NCI-H2171 (cell line): ENCODE data around the gene PSTPIP2.
"Not testable (repeated sequence)": the region's sequence is repeated elsewhere in the genome, so short reads cannot be mapped to it uniquely, and the experiment has no call there.

Source experiments
- DNase-seq: peaks from one replicate; lab custom pipeline; 2025; lab: John Stamatoyannopoulos, UW

PSTPIP2 gene, protein sequence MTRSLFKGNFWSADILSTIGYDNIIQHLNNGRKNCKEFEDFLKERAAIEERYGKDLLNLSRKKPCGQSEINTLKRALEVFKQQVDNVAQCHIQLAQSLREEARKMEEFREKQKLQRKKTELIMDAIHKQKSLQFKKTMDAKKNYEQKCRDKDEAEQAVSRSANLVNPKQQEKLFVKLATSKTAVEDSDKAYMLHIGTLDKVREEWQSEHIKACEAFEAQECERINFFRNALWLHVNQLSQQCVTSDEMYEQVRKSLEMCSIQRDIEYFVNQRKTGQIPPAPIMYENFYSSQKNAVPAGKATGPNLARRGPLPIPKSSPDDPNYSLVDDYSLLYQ

DNA sequence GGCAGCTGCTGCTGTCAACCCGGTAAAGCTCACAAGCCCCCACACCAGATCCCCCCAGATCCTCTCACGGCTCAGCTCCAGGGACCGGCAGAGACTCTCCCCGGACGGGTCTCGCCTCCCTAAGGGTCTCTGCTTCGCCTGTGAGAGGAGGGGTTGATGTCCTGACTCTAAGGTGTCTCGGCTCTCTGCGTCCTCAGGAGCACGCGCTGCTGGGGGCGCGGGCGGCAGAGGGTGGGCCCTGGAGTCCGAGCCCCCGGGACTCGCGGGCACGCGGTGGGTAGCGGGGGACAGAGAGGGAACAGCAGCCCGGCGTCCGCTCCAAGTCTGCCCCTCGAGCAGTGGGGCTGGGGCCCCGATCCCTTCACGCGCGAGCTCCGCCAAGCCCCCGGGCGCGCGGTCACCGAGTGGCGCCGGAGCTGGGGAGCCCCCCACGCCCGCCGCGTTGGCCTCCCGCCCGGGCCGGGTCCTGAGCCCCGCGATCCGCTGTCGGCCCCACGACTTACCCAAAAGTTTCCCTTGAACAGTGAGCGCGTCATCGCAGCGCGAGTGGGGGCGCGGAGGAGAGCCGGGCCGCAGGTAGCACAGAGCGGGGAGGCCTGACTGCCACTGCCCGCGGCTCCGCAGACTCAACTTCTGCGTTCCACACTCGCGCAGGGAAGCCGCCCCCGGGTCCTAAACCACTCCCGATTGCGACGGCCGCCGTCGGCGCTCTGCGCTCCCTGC, at the start of gene PSTPIP2:
PSTPIP2 (minus strand) TSS at position 608 of the 723 bp plus-strand sequence; CDS start at position 536, 72 bp downstream.
- peak; percentile 27 for DNase-seq

DNA sequence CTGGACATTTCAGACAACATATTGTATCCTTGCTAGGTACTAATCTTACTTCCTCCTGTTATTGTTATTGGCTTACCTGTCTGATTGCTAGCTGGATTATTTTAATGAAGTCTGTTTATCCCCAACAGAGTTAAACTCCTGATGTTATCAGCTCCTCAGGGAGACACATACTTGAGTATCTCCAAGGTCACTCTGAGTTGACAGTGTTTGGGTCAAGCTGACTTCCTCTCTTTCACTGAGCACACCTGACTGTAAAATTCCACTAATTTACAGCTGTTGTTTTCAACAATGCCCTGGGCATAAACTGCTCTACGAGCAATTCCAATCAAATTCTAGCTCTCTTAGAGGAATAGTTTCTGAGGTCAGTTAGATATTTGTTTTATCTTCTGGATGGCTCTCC, 41.7 kb upstream of the PSTPIP2 start:
- no peak for DNase-seq

DNA sequence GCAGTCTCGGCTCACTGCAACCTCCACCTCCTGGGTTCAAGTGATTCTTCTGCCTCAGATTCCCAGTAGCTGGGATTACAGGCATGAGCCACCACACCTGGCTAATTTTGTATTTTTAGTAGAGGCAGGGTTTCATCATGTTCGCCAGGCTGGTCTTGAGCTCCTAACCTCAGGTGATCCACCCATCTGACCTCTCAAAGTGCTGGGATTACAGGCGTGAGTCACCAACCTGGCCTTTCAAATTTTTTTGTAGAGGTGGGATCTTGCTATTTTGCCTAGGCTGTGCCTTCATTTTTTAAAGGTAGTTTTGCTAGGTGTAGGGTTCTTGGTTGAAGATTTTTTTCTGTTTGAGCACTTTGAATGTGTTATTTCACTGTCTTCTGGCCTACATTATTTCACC, 38.3 kb upstream of the PSTPIP2 start:
- no peak for DNase-seq

DNA sequence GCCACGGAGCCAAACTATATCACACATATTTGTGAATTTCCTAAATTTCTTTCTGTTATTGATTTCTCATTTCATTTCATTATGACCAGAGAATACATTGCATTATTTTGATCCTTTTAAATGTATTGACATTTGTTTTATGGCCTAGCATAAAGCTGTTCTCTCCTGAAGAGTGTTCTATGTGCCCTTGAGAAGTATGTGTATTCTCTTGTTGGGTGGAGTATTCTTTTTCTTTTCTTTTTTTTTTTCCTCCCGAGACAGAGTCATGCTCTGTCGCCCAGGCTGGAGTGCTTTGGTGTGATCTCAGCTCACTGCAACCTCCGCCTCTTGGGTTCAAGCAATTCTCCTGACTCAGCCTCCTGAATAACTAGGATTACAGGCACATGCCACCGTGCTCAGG, 37.3 kb upstream of the PSTPIP2 start:
- no peak for DNase-seq

DNA sequence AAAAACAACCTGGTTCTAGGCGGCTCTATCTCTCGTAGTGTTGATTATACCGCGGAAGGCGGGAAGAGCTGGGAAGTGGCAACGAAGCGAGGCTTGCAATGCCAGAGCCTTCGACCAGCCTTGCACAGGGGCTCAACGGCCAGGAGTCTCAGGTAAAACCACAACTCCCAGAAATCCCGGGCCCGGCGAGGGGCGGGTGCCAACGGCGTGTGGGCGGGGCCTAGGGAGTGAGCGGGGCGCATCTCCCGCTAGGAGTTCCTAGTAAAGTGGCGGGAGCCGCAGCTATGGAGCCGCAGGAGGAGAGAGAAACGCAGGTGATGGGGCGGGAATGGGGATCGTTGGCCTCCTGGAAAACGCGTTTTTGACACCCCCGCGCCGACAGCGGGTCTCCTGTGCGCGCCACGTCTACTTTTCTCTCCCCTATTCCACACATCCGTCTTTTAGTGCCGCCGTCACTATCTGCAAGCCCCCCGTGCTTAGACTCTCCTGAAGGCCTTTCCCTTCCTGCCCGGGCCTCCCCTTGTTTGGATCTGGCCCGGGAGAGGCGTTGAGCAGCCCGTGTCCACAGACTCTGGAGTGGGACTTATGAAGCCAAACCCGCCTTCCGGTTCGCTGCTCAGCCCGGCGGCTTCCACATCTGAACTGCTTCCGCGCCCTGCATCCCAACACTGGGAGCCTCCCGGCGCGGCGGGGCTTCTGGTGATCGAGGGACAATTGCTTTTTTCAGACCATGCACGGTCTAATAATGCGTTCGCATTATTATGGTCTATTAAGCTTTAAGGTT, 32.3 kb upstream of the PSTPIP2 start, which contains the start of gene HAUS1:
HAUS1 (plus strand) TSS at position 258 of the 784 bp plus-strand sequence; CDS start at position 285, 27 bp downstream.
- peak; percentile 91 for DNase-seq

DNA sequence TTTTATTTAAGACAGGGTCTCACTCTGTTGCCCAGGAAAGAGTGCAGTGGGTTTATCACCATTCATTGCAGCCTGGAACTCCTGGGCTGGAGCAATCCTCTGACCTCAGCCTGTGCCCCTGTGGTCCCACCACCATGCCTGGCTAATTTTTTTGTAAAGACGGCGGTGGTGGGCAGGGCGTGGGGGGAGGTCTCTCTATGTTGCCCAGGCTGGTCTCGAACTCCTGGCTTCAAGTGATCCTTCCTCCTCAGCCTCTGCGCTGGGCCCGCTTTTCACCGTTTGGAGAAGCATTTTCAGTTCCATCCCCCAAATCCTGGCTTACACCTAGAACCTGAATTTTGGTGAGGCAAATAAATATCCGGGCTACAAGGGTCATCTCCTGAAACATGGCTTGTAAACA, 27.4 kb upstream of the PSTPIP2 start:
- no peak for DNase-seq

DNA sequence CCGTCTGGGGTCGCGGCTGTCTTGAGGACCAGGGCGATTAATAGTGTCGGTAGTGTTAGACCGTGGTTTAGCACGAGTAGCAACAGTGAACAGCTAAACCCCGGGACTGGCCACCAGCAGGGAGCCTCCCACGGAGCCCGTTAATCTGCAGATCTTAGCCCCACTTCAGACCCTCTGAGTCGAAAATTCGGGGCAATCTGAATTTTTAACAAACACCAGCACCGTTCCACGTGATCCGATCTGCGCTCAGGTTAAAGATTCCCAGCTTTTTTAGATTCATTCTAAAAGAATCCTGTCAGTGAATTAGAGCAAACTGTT, 26.5 kb upstream of the PSTPIP2 start:
- no peak for DNase-seq

DNA sequence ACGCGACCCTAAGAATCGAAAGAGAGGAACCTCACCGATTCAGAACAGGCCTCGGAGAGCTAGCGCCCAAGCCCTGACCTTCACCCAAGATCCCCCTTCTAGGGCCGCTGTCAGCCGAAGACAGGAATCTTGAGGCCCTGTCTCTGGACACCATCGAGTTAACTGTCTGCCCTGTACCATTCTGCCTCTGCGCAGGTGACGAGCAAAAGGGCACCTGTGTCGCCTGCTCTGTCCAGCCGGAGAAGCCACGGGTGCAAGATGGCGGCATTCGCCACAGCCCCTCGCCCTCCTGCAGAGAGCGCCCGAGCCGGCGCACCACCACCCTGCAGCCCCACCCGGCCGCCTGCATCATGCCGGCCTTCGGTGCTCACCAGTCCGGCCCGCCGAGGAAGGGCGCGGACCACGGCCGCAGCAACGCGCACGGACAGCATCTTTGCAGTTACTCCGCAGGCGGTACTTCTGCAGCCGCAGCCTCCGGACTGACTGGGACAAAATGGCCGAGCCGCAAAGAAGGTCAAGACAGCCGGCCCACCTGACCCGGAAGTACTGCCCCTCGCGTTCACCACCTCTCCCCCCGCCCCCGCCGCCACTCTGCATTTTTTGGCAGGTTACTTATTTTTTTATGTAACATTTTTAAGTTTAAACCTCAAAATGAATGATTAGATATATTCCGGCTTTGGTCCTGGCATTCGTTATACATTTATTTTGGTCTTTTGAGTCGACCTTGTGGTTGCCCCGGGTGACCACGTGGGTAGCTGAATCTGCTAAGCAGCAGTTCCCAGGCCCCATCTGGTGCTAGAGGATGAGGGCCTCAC, 25.9 kb upstream of the PSTPIP2 start, which contains the start of gene ATP5F1A:
ATP5F1A (minus strand) TSS at position 496 of the 815 bp plus-strand sequence; CDS start at position 431, 65 bp downstream.
- DNase-seq, result peak; percentile 72

DNA sequence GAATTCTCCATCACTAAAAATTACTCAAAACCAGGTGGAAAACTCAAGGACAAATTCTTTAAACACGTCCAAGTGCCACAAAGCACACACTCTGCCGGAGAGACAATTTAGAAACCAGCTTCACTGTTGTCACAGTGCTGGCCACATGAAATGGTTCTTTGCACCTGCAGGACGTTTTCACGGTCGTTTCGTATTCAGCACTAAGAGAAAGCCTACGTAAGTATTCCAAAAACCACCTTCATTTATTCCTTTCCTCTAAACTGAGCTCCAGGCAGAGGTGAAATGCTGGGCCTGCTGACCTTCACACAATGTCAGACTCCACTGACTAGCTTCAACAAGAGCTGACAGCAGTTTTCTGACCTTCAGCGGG, 25.4 kb upstream of the PSTPIP2 start:
- DNase-seq, result no peak

DNA sequence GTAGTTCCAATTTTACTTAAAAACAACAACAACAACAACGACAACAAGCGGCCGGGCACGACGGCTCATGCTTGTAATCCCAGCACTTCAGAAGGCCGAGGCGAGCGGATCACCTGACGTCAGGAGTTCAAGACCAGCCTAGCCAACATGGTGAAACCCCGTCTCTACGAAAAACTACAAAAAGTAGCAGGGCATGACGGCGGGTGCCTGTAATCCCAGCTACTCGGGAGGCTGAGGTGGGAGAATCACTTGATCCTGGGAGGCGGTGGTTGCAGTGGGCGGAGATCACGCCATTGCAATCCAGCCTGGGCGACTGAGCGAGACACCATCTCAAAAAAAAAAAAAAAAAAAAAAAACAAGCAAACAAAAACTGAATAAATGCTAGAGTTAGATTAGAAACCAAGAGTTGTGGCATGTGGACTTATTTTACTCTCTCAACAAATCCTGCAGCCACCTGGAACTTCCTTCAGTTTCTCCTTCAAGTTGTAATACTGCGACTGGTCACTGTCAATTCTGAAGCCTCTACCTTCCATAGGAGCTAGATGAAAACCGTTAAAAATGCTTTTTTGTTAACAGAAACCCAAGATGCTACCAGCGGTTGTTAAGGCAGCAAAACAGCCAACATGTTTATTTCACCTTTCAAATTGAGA, 24.7 kb upstream of the PSTPIP2 start:
- DNase-seq, result no peak

DNA sequence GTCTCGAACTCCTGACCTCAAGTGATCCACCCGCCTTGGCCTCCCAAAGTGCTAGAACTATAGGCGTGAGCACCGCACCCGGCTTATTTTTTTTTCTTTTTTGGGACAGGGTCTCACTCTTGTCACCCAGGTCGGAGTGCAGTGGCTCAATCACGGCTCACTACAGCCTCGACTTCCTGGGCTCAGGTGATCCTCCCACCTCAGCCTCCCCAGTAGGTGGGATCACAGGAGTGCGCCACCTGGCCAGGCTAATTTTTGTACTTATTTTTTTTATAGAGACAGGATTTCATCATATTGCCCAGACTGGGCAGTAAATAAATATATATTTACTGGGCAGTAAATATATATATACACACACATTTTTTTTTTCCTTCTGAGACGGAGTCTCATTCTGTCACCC, 23.5 kb upstream of the PSTPIP2 start:
- DNase-seq, result no peak

DNA sequence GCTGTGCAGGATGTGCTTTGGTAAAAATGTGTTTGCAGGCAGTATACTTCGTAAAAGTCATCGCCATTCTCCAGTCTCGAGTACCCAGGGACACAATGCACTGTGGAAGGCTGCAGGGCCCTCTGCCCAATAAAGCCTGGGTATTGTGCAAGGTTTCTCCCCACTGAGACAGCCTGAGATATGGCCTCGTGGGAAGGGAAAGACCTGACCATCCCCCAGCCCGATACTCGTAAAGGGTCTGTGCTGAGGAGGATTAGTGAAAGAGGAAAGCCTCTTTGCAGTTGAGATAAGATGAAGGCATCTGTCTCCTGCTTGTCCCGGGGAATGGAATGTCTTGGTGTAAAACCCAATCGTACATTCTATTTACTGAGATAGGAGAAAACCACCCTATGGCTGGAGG, 16.4 kb upstream of the PSTPIP2 start:
- not testable (repeated sequence) for DNase-seq

DNA sequence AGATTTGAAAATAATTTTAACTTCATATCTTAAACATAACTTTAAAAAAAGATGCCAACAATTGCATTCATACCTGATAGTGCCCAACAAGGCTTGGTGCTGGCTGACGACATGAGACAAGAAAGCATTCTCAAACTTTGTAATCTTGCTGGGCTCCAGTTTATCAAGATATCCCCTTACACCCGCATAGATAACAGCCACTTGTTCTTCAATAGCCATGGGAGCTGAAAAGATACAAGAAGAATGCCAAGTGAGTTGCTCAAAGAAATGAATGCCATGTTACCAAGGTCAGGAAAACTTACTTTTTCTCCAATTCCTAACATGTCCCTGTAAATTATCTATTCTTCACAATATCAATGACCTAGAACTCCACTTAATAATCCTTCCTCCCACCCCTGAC, 12.4 kb upstream of the PSTPIP2 start:
- DNase-seq, result no peak

DNA sequence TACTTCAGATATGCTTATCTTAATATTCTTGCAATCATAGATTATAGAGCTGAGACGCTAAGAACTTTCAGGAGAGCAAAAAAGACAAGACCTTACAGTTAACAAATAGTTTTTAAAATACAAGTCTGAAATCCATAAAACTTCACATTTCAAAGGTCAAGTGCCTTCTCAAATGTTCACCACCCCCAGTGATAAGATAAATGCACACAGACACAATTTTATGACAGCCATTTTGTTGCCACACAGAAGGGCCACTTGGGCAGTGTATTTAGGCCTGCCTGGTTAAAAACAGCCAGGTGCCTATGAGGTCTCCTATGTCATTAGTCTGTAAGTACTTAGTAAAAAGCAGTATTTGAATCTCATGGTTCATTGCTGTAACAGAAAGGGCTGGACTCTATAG, 8.1 kb upstream of the PSTPIP2 start:
- no peak for DNase-seq

DNA sequence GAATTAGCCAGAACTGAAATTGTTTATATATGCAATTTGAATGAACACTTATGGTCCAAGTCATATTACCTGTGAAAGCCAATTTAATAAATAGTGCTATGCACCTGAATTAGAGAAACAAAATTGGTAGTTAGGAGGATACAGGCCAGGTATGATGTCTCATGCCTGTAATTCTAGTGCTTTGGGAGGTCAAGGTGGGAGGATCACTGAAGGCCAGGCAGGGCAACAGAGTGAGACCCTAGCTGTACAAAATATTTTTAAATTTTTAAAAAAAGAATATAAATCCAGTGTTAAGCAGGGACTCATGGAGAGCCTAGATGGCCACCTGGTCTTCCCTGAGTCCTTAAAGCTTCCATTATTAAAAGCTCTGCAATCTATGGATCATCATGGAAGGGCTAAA, 7.3 kb upstream of the PSTPIP2 start:
- no peak for DNase-seq

DNA sequence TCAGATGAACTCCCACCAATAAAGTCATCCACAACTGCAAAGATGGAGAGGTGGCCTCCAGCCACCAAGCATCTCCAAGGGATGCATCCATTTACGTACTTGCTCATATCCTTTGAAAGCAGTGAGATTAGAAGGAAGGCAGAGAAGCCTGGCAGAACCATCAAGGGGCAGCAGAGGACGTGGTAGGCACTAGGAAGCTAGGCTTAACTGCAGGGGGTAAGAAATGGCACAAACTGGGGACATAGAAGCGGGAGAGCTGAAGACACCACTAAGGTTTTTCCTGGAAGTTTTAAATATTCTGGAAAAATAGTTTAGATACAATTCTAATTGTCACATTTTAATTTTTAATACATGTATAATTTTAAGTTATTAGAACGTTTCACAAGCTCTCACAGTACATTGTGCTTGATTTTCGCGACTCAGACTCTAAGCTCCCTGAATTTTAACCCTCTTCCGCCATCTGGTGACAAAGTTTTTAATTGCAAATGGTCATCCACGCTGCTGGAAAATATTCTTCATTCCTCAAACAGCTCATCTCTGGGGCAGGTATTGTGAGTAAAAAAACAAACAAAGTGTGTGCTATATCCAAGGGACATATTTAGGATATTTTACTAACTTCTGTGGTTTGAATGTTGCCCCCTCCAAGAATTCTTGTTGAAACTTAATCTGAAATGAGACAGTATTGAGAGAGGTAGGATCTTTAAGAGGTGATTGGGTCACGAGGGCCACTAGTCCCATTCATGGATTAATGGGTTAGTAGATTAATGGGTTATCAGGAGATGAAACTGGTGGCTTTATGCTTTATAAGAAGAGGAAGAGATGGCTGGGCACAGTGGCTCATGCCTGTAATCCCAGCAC, 1.6 kb upstream of the PSTPIP2 start:
- DNase-seq, result peak; percentile 49

DNA sequence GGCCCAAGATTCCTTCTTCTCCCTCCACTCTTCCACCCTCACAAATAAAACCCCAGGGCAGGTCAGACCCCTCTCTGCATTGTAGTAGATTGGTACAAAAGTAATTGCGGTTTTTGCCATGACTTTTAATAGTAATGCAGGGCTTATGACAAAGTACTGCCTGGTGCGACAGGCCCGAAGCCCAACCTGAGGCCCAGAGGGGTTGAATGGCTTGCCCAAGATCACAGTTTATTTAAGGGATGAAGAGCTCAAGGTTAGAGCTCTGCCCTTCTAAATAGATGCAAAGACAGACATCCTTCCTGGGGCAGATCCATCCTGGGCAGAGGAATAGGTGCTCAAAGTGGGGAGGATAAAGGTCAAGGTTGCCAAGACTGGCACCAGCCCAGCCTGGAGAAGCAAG, 899 bp upstream of the PSTPIP2 start:
- no peak for DNase-seq

DNA sequence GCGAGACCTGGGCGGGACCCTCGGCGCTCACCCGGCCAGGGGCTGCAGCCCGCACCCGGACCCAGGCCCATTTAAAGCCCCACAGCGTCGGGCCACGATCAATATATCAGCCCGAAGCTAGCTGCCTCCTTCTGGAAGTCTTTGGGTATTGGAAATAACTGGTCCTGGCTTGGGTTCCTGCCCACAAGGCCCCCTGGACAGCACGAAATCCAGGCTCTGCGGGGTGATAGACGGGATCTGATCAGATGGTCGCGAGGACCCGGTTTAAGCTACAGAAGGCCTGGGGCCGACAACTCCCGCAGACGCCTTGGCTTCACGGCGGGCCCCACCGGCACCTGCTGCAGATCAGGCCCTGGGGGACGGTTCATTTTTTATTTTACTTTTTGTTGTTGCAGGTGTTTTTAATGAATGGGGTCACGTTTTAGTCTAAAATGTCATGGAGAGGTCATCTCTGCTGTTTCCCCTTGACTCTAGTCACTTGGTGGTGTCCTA, 362 bp upstream of the PSTPIP2 start:
- DNase-seq, result no peak

DNA sequence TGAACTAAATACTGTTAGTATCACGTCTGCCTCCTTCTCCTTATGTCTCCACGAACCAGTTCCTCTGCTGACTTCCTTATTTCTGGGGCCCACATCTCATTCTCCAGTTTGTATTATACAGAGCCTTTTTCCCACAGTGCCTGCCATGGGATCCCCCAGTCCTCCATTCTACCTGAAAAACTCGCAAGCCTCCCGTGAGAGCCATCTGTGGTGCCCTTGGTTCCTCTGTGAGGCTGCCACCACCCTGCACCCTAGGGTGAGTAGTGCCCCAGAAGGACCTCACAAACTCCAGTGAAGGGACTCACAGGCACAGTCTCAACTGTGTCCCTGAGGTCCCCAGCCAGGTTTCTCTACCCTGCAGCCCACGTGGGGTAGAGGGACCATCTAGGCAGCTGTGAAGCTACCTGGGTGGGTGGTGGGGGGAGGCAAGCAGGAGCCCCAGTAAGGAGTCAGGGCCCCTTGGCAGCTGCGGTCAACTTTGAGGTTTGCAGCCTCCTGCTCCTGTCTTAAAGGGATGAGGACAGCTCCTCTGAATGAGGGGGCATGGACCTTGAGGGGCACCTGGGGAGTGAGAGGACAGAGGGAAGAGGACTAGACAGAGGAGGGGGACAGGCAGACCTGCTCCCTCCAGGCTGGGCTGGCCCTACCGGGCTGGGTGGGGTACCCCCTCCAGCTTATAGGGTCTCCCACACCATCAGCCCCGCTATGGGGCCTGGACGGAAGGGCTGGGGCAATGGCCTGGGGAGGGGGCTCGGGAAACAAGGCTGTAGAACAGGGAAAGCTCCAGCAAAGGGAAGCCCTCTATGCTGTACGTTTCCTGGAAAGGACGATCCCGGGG, 1.0 kb downstream of the PSTPIP2 start:
- no peak for DNase-seq
